HepG2 (cell line): Measurements from ENCODE around the gene STRA6. TPM values are rescaled to one million over a fixed set of nuclear protein-coding genes. Genes with fewer than 3 reads are reported as not detected.

Source experiments
- ATAC-seq: fragments of 200-7000 bp; cut with Tn5 transposase; 3 replicates; pipeline ENCODE4 v1.9.1; 2020; ENCODE audit warnings: mild to moderate bottlenecking, moderate library complexity
- BruUV-seq: library from RNA; stranded (reverse); fragments of 400-500 nt; replicated peaks from 2 replicates; lab custom pipeline; 2021; lab: Mats Ljungman, UMichigan
- CTCF ChIA-PET: fragments of 300-600 bp; formaldehyde crosslinking; extraction: SDS; loops from one replicate; lab custom pipeline; 2021; ENCODE audit warnings: low total read pairs, inconsistent platforms, low intra/inter-chr PET ratio; lab: Yijun Ruan, JAX
- POLR2A ChIA-PET: fragments of 350-600 bp; sonication (Branson Sonifier 250); formaldehyde crosslinking; loops from one replicate; lab custom pipeline; 2020; ENCODE audit warnings: antibody characterized with exemption, inconsistent platforms; lab: Yijun Ruan, JAX
- DNase-seq: peaks from one replicate; pipeline ENCODE4 v3.0.0-alpha.2; 2015; ENCODE audit warnings: low spot score
- FAIRE-seq: peaks from 3 replicates; lab custom pipeline; 2011; peaks lifted over from hg19 to GRCh38; lab: Jason Lieb, UNC
- H2AFZ ChIP-seq: one replicate; pipeline ENCODE4 v1.6.1; 2011; ENCODE audit warnings: low read length, inconsistent platforms
- H3K27ac ChIP-seq: fragments of 300-600 bp; 3 replicates; pipeline ENCODE4 v1.8.0; 2011; ENCODE audit warnings: mixed run types, mild to moderate bottlenecking, mixed read lengths, low read length, inconsistent platforms; ENCODE audit not compliant: insufficient read depth; ENCODE audit errors: extremely low read length
- H3K27me3 ChIP-seq, 2 experiments: fragments of 200-600 bp in 1 of 2; 2 replicates in 1 of 2; 3 replicates in 1 of 2; pipeline versions ENCODE4 v1.6.0 to v1.8.0; 2011; ENCODE audit warnings: low read length in 2 of 2, mild to moderate bottlenecking in 2 of 2, moderate library complexity in 2 of 2, inconsistent platforms in 1 of 2; ENCODE audit not compliant: insufficient read depth in 2 of 2, control insufficient read depth in 1 of 2
- H3K36me3 ChIP-seq, 2 experiments: fragments of 200-600 bp in 1 of 2; replicated peaks in 1 of 2; 2 replicates in 1 of 2; 3 replicates in 1 of 2; pipeline versions ENCODE4 v1.5.1 to v1.8.0; 2011; ENCODE audit warnings: low read length in 2 of 2, inconsistent platforms in 1 of 2; ENCODE audit not compliant: insufficient read depth in 2 of 2, control insufficient read depth in 1 of 2
- H3K4me1 ChIP-seq: 2 replicates; pipeline ENCODE4 v1.5.1; 2012; ENCODE audit warnings: low read length, inconsistent platforms; ENCODE audit not compliant: insufficient read depth
- H3K4me2 ChIP-seq: 2 replicates; pipeline ENCODE4 v1.6.0; 2011; ENCODE audit warnings: low read depth, low read length, inconsistent platforms
- H3K4me3 ChIP-seq, 3 experiments: fragments of 200-600 bp in 1 of 3; sonication (generic), shearing (Covaris generic) in 1 of 3; replicated peaks in 1 of 3; 2 replicates each; pipeline ENCODE4 v1.5.1; 2011 to 2016; ENCODE audit warnings: low read length in 3 of 3, inconsistent platforms in 2 of 3, low read depth in 2 of 3, mild to moderate bottlenecking in 2 of 3, control low read depth in 1 of 3, mixed read lengths in 1 of 3; ENCODE audit not compliant: insufficient read depth in 1 of 3
- H3K79me2 ChIP-seq: one replicate; pipeline ENCODE4 v1.6.1; 2011; ENCODE audit warnings: low read length, inconsistent platforms; ENCODE audit not compliant: insufficient read depth
- H3K9ac ChIP-seq: 2 replicates; pipeline ENCODE4 v1.6.0; 2011; ENCODE audit warnings: mild to moderate bottlenecking, low read depth, low read length, inconsistent platforms; ENCODE audit not compliant: insufficient read depth
- H3K9me3 ChIP-seq: 2 replicates; pipeline ENCODE4 v1.5.1; 2012; ENCODE audit warnings: mild to moderate bottlenecking, low read length
- H4K20me1 ChIP-seq: 2 replicates; pipeline ENCODE4 v1.6.0; 2011; ENCODE audit warnings: inconsistent platforms, mild to moderate bottlenecking, low read length, moderate library complexity; ENCODE audit not compliant: insufficient read depth
- CREB3 ChIP-seq: sonication (generic); formaldehyde crosslinking; IDR thresholded peaks from 2 replicates; pipeline ENCODE4 v1.5.0; 2020; ENCODE audit warnings: missing genetic modification reagents
- FOSL1 ChIP-seq: sonication (generic); formaldehyde crosslinking; IDR thresholded peaks from 2 replicates; pipeline ENCODE4 v1.9.0; 2021; ENCODE audit warnings: missing genetic modification reagents, borderline replicate concordance
- FOXM1 ChIP-seq: sonication (generic); formaldehyde crosslinking; IDR thresholded peaks from 2 replicates; pipeline ENCODE4 v1.5.0; 2020; ENCODE audit warnings: missing genetic modification reagents
- GABPA ChIP-seq, 2 experiments: IDR thresholded peaks; 2 replicates each; pipeline ENCODE4 v1.6.1; 2011 to 2016; ENCODE audit warnings: low read depth in 2 of 2, low read length in 1 of 2, missing biosample characterization in 1 of 2, missing genetic modification characterization in 1 of 2
- KIAA2018 ChIP-seq: sonication (generic); formaldehyde crosslinking; IDR thresholded peaks from 2 replicates; pipeline ENCODE4 v1.5.0; 2020; ENCODE audit warnings: mild to moderate bottlenecking, missing genetic modification reagents, borderline replicate concordance
- RFXAP ChIP-seq: sonication (generic); formaldehyde crosslinking; IDR thresholded peaks from 2 replicates; pipeline ENCODE4 v1.4.0; 2020; ENCODE audit warnings: missing genetic modification reagents, borderline replicate concordance
- RNF2 ChIP-seq: fragments of 450-650 bp; conservative IDR thresholded peaks from 2 replicates; pipeline ENCODE4 v1.6.1; 2016; ENCODE audit warnings: low read depth
- SNAPC2 ChIP-seq: sonication (generic); formaldehyde crosslinking; IDR thresholded peaks from 2 replicates; pipeline ENCODE4 v1.8.1; 2022; ENCODE audit warnings: mild to moderate bottlenecking, missing genetic modification reagents
- ZNF275 ChIP-seq: sonication (generic); formaldehyde crosslinking; IDR thresholded peaks from 2 replicates; pipeline ENCODE4 v1.8.0; 2022; ENCODE audit warnings: missing genetic modification reagents, mild to moderate bottlenecking, inconsistent platforms, borderline replicate concordance
- ZNF430 ChIP-seq: sonication (generic); formaldehyde crosslinking; IDR thresholded peaks from 2 replicates; pipeline ENCODE4 v1.9.0; 2021; ENCODE audit warnings: mild to moderate bottlenecking, missing genetic modification reagents
- ZNF530 ChIP-seq: sonication (generic); formaldehyde crosslinking; IDR thresholded peaks from 2 replicates; pipeline ENCODE4 v1.5.0; 2020; ENCODE audit warnings: low read depth, mild to moderate bottlenecking, missing genetic modification reagents
- ZNF549 ChIP-seq: sonication (generic); formaldehyde crosslinking; IDR thresholded peaks from 2 replicates; pipeline ENCODE4 v1.5.0; 2020; ENCODE audit warnings: missing genetic modification reagents
- ZNF720 ChIP-seq: sonication (generic); formaldehyde crosslinking; IDR thresholded peaks from 2 replicates; pipeline ENCODE4 v1.4.0; 2020; ENCODE audit warnings: missing genetic modification reagents
- ZSCAN25 ChIP-seq: sonication (generic); formaldehyde crosslinking; IDR thresholded peaks from 2 replicates; pipeline ENCODE4 v1.8.0; 2022; ENCODE audit warnings: mild to moderate bottlenecking, missing genetic modification reagents
- WGBS: methylation state at CpG from one replicate; pipeline ENCODE4 v1.1.6; 2017; ENCODE audit warnings: low lambda C conversion rate; 5-methylcytosine and 5-hydroxymethylcytosine counted together
- in situ Hi-C: cut with HindIII; loops from 2 replicates; pipeline ENCODE4 v1.10.0; 2017; ENCODE audit warnings: low pct_unique_long_range_greater_than_20kb; ENCODE audit not compliant: extremely low pct_ligation_motif_present
- intact Hi-C: fragments of 100-400 bp; cut with micrococcal nuclease; formaldehyde crosslinking; loops from one replicate; pipeline ENCODE4 v1.10.0; 2022; ENCODE audit not compliant: unreplicated experiment
- polyA plus RNA-seq, 8 experiments: library from polyadenylated mRNA; depleted of rRNA in 3 of 8; stranded (reverse) in 7 of 8; unstranded in 1 of 8; fragments of >200 nt; fragmentation: Illumina TruSeq in 4 of 8; extraction: Trizol in 4 of 8; gene quantifications; 2 replicates each; pipeline versions ENCODE4 v1.2.1 to v1.2.3, GENCODE V29; 2011 to 2016; ENCODE audit warnings: low read depth in 4 of 8, missing spikeins in 1 of 8, mixed read lengths in 1 of 8; ENCODE audit not compliant: insufficient read depth in 1 of 8
- total RNA-seq, 5 experiments: library from RNA; depleted of rRNA; stranded (reverse); fragments of >200 nt; fragmentation: Illumina TruSeq; extraction: Trizol; gene quantifications; 2 replicates each; pipeline ENCODE4 v1.2.3, GENCODE V29; 2016; ENCODE audit warnings: low read depth in 1 of 5

Gene STRA6
- total and polyA plus RNA-seq, 2 of the 13 experiments (the other 11 are each of a cell fraction or from before 2014, with no cell fraction given), result 1.6 to 2.1 TPM

- TF ChIP-seq KIAA2018 (CRISPR knock-in tag) (no peak), ZNF549 (CRISPR knock-in tag) (no peak), ZNF720 (CRISPR knock-in tag) (no peak)
Observed at GRCh38 chr15:74205582-74205947, 3.0 kb upstream of the STRA6 start (continued).

- CTCF ChIA-PET, result no interaction called here
- TF ChIP-seq ZNF275 (CRISPR knock-in tag) (no peak), ZSCAN25 (CRISPR knock-in tag) (no peak), RFXAP (CRISPR knock-in tag) (no peak), GABPA (IDR thresholded peaks at IDR 0.05; ENCODE audit: low read depth, low read length) (no peak), GABPA (CRISPR knock-in tag; IDR thresholded peaks at IDR 0.05; ENCODE audit: low read depth) (no peak), ZNF530 (no peak), RNF2 (no peak), FOSL1 (CRISPR knock-in tag) (no peak), ZNF430 (no peak), SNAPC2 (CRISPR knock-in tag) (no peak), FOXM1 (CRISPR knock-in tag) (no peak), CREB3 (CRISPR knock-in tag) (no peak)
Observed at GRCh38 chr15:74203914-74204431, 1.4 kb upstream of the STRA6 start.

More at GRCh38 chr15:74203914-74204431, 1.4 kb upstream of the STRA6 start:
- no peak overlapping the region for H3K4me3 ChIP-seq
- peaks cover 9 to 40% of the 10 kb centered on the region in 2 experiments for H3K27me3 ChIP-seq
- no peak for ATAC-seq
- 0 out of 2 replicates have a peak, but pooled peaks cover 5% of the 10 kb centered on the region for H4K20me1 ChIP-seq
- no peak overlapping the region for H2AFZ ChIP-seq
- BruUV-seq, result no TSS peak
- no peak for FAIRE-seq
- H3K9ac ChIP-seq, result no peak overlapping the region
- no peaks in the 10 kb centered on the region for H3K36me3 ChIP-seq
- intact Hi-C loops (no loop called here), in situ Hi-C loops (no loop called here)
- no peaks in the 10 kb centered on the region for H3K79me2 ChIP-seq
- WGBS, result 0% methylated on average over 5 of the region's 10 CpGs
- H3K9me3 ChIP-seq, result no peaks in the 10 kb centered on the region
- H3K4me2 ChIP-seq, result no peak overlapping the region
- no peak for DNase-seq
- POLR2A ChIA-PET, result no interaction called here
- no peak overlapping the region for H3K27ac ChIP-seq
- peaks cover 41% of the 10 kb centered on the region for H3K4me1 ChIP-seq
